CD4-positive, alpha-beta memory T cell (primary cell): ENCODE measurements around the gene RIN2. TPM values are rescaled to one million over a fixed set of nuclear protein-coding genes. Genes with fewer than 3 reads are reported as not detected.

Experiments used
- CTCF ChIA-PET: fragments of 350-600 bp; sonication (Branson Sonifier 250); formaldehyde crosslinking; loops from one replicate; lab custom pipeline; 2021; ENCODE audit warnings: inconsistent platforms; ENCODE audit not compliant: partially characterized antibody; lab: Charles Lee
- POLR2A ChIA-PET: fragments of 350-600 bp; sonication (Branson Sonifier 250); formaldehyde crosslinking; loops from one replicate; lab custom pipeline; 2021; ENCODE audit not compliant: partially characterized antibody; lab: Charles Lee
- DNase-seq, 5 donors: peaks; one replicate each; pipeline versions ENCODE4 v3.0.0 to v3.0.0-alpha.2; 2020 to 2022; ENCODE audit warnings: mixed read lengths in 1 of 5
- H3K27ac ChIP-seq: one replicate; pipeline ENCODE4 v1.7.0; 2013; ENCODE audit warnings: low read depth, low read length
- H3K27me3 ChIP-seq: 2 replicates; pipeline ENCODE4 v1.7.0; 2013; ENCODE audit warnings: mild to moderate bottlenecking, low read length, moderate library complexity; ENCODE audit not compliant: insufficient read depth
- H3K36me3 ChIP-seq: 2 replicates; pipeline ENCODE4 v1.7.0; 2013; ENCODE audit warnings: mild to moderate bottlenecking, low read length, moderate library complexity; ENCODE audit not compliant: insufficient read depth
- H3K4me1 ChIP-seq: 2 replicates; pipeline ENCODE4 v1.7.0; 2013; ENCODE audit warnings: mild to moderate bottlenecking, low read length, moderate library complexity; ENCODE audit not compliant: insufficient read depth
- H3K4me3 ChIP-seq, 2 donors: one replicate each; pipeline ENCODE4 v1.7.0; 2013; ENCODE audit warnings: low read length in 2 of 2, mild to moderate bottlenecking in 1 of 2
- H3K9me3 ChIP-seq, 2 donors: one replicate each; pipeline ENCODE4 v1.7.0; 2013; ENCODE audit warnings: low read length in 2 of 2, control low read depth in 1 of 2; ENCODE audit not compliant: control insufficient read depth in 1 of 2
- H3K27ac Mint-ChIP-seq, 7 donors: one replicate each; pipeline ENCODE4 v1.8.0; 2020 to 2021; ENCODE audit warnings: mixed read lengths in 7 of 7, mild to moderate bottlenecking in 6 of 7, inconsistent platforms in 3 of 7, moderate library complexity in 3 of 7
- H3K27me3 Mint-ChIP-seq, 2 donors: one replicate each; pipeline ENCODE4 v1.8.0; 2020 to 2021; ENCODE audit warnings: mixed read lengths in 2 of 2
- H3K36me3 Mint-ChIP-seq, 2 donors: one replicate each; pipeline ENCODE4 v1.8.0; 2020 to 2021; ENCODE audit warnings: mixed read lengths in 2 of 2, inconsistent platforms in 1 of 2, mild to moderate bottlenecking in 1 of 2
- H3K4me1 Mint-ChIP-seq, 4 donors: one replicate each; pipeline ENCODE4 v1.8.0; 2020 to 2021; ENCODE audit warnings: mixed read lengths in 4 of 4, mild to moderate bottlenecking in 1 of 4
- H3K4me3 Mint-ChIP-seq, 8 donors: one replicate each; pipeline ENCODE4 v1.8.0; 2020 to 2021; ENCODE audit warnings: mixed read lengths in 8 of 8, mild to moderate bottlenecking in 7 of 8, moderate library complexity in 6 of 8, inconsistent platforms in 3 of 8
- H3K9me3 Mint-ChIP-seq, 8 donors: one replicate each; pipeline ENCODE4 v1.8.0; 2020 to 2021; ENCODE audit warnings: mixed read lengths in 8 of 8, mild to moderate bottlenecking in 5 of 8, inconsistent platforms in 3 of 8, moderate library complexity in 1 of 8
- intact Hi-C: fragments of 100-400 bp; cut with micrococcal nuclease; formaldehyde crosslinking; loops from one replicate; pipeline ENCODE4 v1.15.1; 2023
- polyA plus RNA-seq, 2 donors: library from polyadenylated mRNA; unstranded; fragments of 300-500 nt; fragmentation: Illumina TruSeq; gene quantifications; one replicate each; pipeline ENCODE4 v1.2.3, GENCODE V29; 2021
- total RNA-seq, 2 experiments: library from RNA; stranded (reverse); gene quantifications; one replicate each; pipeline ENCODE4 v1.2.3, GENCODE V29; 2021

RIN2 gene
- total and polyA plus RNA-seq, 4 experiments from 2014 or later = 0.72 to 0.73 TPM; not detected in 2

DNA sequence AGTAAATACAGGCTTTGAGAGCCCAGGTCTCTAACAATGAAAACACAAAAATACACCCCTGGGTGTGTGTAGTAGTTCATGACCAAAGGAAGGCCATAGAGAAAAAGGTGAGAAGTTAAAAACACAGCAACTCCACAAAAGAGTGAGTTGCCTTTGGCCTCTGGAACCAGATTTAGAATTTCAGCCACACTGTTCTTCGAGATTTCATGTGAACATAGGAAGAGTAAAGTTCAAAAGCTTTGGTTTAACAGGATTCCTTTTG lies 43.5 kb upstream of the RIN2 start:
- POLR2A ChIA-PET = no interaction called here

DNA sequence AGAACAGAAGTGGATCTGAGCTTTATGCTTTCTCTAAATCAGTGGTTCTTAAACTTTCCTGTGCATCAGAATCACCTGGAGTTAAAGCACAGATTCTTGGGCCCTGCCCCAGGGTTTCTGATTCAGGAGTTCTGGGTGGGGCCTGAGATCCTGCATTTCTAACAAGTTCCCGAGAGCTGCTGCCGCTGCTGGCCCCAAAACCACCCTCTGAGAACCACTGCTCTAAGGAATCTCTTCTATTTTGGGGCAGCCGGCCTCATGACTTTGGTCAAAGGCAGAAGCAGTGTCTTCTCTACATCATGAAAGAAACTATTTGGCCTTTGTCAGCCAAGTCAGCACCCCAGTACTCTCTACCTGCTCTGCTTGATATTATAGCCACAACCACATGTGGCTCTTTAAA lies 42.1 kb upstream of the RIN2 start:
- Histone ChIP-seq H3K27me3 (no peaks in the 10 kb centered on the region), H3K9me3 (no peaks in the 10 kb centered on the region), H3K27ac (no peak overlapping the region), H3K4me3 (no peak overlapping the region), H3K36me3 (no peaks in the 10 kb centered on the region), H3K4me1 (no peaks in the 10 kb centered on the region)
- Mint-ChIP-seq H3K27me3 (peaks cover 0 to under 1% of the 10 kb centered on the region in 2 donors), H3K4me1 (no peaks in the 10 kb centered on the region), H3K4me3 (no peak overlapping the region), H3K9me3 (peaks cover 0 to 28% (median 11%) of the 10 kb centered on the region in 8 donors), H3K27ac (no peak overlapping the region), H3K36me3 (no peaks in the 10 kb centered on the region)
- intact Hi-C loops = no loop called here
- POLR2A ChIA-PET = no interaction called here
- CTCF ChIA-PET = no interaction called here
- no peak for DNase-seq

More for the DNA sequence above, 43.5 kb upstream of the RIN2 start:
- intact Hi-C loops = no loop called here
- H3K27ac Mint-ChIP-seq = no peak overlapping the region
- Histone ChIP-seq H3K9me3 (no peaks in the 10 kb centered on the region), H3K4me1 (no peaks in the 10 kb centered on the region), H3K27me3 (no peaks in the 10 kb centered on the region), H3K4me3 (no peak overlapping the region), H3K36me3 (no peaks in the 10 kb centered on the region), H3K27ac (no peak overlapping the region)
- CTCF ChIA-PET = no interaction called here
- peaks cover 0 to 28% (median 11%) of the 10 kb centered on the region in 8 donors for H3K9me3 Mint-ChIP-seq
- H3K4me3 Mint-ChIP-seq = no peak overlapping the region
- peaks cover 2 to 3% of the 10 kb centered on the region in 2 donors for H3K27me3 Mint-ChIP-seq
- no peak for DNase-seq
- no peaks in the 10 kb centered on the region for H3K36me3 Mint-ChIP-seq
- H3K4me1 Mint-ChIP-seq = no peaks in the 10 kb centered on the region

DNA sequence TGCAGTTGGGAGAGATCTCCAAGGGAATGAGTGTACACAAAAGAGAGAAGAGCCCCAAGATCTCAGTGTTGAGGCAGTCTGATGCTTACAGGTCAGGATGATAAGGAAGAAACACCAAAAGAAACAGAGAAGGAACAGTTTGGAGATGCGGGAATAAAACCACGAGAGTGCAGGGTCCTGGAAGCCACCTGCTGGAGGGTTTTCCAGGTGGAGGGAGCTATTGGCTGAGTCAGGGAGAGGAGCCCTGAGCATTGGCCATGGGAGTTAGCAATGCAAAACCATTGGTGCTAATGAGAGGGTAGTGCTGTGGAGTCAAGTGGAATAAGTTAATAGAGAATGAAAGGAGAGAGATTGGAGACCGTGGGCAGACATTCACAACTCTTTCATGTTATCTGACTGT lies 39.2 kb upstream of the RIN2 start:
- no peak overlapping the region for H3K27ac ChIP-seq
- no peak for DNase-seq
- Mint-ChIP-seq H3K9me3 (peaks cover 0 to 28% (median 11%) of the 10 kb centered on the region in 8 donors), H3K4me1 (no peaks in the 10 kb centered on the region), H3K4me3 (no peak overlapping the region), H3K27me3 (peaks cover 2 to 3% of the 10 kb centered on the region in 2 donors), H3K36me3 (no peaks in the 10 kb centered on the region), H3K27ac (no peak overlapping the region)
- no peaks in the 10 kb centered on the region for H3K36me3 ChIP-seq
- H3K4me1 ChIP-seq = no peaks in the 10 kb centered on the region
- intact Hi-C loops = no loop called here
- H3K27me3 ChIP-seq = no peaks in the 10 kb centered on the region
- CTCF ChIA-PET = interaction anchor here (0.6 kb wide), 1 partner anchor 63 kb away, joined by 3 read pairs; no protein-coding TSS in a partner anchor
- H3K4me3 ChIP-seq = no peak overlapping the region
- H3K9me3 ChIP-seq = no peaks in the 10 kb centered on the region
- POLR2A ChIA-PET = no interaction called here

DNA sequence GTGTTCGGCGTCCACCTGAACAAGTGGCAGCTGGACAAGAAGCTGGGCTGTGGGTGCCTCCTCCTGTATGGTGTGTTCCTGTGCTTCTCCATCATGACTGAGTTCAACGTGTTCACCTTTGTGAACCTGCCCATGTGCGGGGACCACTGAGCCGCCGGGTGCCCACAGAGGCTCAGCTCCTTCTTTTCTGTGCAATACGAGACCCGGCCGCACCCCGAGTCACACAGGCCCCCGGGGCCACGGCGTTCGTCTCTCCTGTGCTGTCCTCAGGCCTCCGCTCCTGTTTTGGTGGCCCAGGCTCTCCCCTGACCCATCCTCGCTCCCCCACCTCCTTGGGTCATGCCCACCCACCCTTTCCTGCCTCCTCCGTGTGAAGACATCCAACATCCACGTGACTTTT lies 37.1 kb upstream of the RIN2 start:
- Histone ChIP-seq H3K4me3 (no peak overlapping the region), H3K36me3 (no peaks in the 10 kb centered on the region), H3K4me1 (no peaks in the 10 kb centered on the region), H3K27me3 (no peaks in the 10 kb centered on the region), H3K27ac (no peak overlapping the region), H3K9me3 (no peaks in the 10 kb centered on the region)
- Mint-ChIP-seq H3K9me3 (peaks cover 0 to 21% (median 8%) of the 10 kb centered on the region in 8 donors), H3K4me1 (no peaks in the 10 kb centered on the region), H3K4me3 (no peak overlapping the region), H3K27ac (no peak overlapping the region), H3K36me3 (no peaks in the 10 kb centered on the region), H3K27me3 (peaks cover 2 to 3% of the 10 kb centered on the region in 2 donors)
- ChIA-PET POLR2A (no interaction called here), CTCF (no interaction called here)
- intact Hi-C loops = no loop called here
- DNase-seq = no peak

DNA sequence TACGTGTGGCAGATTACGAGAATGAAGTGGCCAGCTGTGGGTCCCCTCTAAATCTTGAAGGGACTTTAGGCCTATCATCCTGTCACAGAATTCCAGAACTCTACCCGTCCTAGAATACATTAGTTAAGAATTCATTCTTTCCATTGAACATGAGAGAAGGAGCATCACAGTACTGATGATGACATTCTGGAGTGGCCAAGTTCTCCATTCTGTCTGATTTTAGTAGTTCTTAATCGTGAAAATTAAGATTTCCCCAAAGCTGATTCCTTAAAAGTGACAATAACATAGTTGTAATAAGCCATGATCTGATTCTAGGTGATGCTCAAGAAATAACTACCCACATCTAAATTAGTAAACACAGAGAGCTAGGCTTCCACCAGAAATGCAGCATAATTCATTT lies 35.0 kb upstream of the RIN2 start:
- Mint-ChIP-seq H3K4me3 (no peak overlapping the region), H3K27me3 (peaks cover 2 to 3% of the 10 kb centered on the region in 2 donors), H3K9me3 (peaks cover 0 to 3% (median 0%) of the 10 kb centered on the region in 8 donors), H3K4me1 (no peaks in the 10 kb centered on the region), H3K36me3 (no peaks in the 10 kb centered on the region), H3K27ac (no peak overlapping the region)
- DNase-seq = no peak
- Histone ChIP-seq H3K9me3 (no peaks in the 10 kb centered on the region), H3K27ac (no peak overlapping the region), H3K4me1 (no peaks in the 10 kb centered on the region), H3K27me3 (no peaks in the 10 kb centered on the region), H3K36me3 (no peaks in the 10 kb centered on the region), H3K4me3 (no peak overlapping the region)
- ChIA-PET POLR2A (no interaction called here), CTCF (no interaction called here)
- intact Hi-C loops = no loop called here

DNA sequence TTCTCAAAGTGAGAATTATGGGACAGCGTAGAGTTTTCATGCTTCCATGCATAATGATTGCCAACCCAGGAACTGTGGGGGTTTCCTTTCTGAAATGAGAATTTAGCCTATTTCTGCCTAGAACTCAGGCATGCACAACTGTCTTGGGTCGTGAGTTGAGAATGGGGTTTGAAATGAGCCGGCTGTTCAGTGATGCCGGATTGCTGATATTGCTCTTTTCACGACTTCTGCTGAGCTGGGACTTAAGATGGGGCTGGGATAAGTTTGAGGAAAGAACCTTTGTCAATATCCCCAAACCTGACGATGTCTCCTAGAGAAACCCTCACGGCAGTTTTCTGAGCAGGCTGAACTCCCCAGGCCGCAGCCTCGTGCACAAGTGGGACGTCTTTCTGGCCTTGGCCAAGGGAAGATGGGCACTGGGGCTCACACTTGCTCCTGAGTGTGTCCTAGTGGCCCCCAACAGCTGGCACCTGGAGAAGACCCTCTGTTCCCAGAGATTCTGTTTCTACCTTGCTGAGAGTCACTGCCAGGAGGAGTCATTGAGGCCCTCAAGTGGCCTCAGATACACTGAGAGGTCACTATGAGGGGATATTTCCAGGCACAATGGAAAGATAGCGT lies 34.1 kb upstream of the RIN2 start:
- H3K27me3 Mint-ChIP-seq = peaks cover 2 to 3% of the 10 kb centered on the region in 2 donors
- Histone ChIP-seq H3K36me3 (no peaks in the 10 kb centered on the region), H3K27ac (no peak overlapping the region), H3K4me1 (no peaks in the 10 kb centered on the region), H3K9me3 (no peaks in the 10 kb centered on the region), H3K27me3 (no peaks in the 10 kb centered on the region), H3K4me3 (no peak overlapping the region)
- H3K27ac Mint-ChIP-seq = no peak overlapping the region
- H3K36me3 Mint-ChIP-seq = no peaks in the 10 kb centered on the region
- ChIA-PET POLR2A (no interaction called here), CTCF (no interaction called here)
- intact Hi-C loops = no loop called here
- no peak for DNase-seq
- H3K4me1 Mint-ChIP-seq = no peaks in the 10 kb centered on the region
- H3K9me3 Mint-ChIP-seq = no peaks in the 10 kb centered on the region
- H3K4me3 Mint-ChIP-seq = no peak overlapping the region

DNA sequence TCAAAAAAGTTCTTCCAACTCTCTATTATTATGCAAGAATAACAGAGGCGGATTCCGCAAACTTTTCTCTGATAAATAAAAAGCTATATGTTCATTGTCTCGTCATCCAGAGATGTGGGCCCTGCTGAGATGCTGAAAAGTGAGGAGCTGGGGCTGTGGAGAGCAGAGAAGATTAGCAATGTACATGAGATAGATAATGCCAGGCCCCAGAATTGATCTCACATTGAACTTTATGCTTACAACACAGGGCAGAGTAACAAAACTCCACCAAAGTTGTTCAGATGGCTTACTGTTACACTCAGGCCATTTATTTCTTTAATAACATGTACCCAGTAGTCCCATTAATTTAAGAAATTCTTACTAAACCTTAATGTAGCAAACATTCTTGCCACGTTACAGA lies 32.7 kb upstream of the RIN2 start:
- no peaks in the 10 kb centered on the region for H3K9me3 Mint-ChIP-seq

More for the DNA sequence above, 32.7 kb upstream of the RIN2 start:
- H3K4me3 ChIP-seq = no peak overlapping the region
- no peak for DNase-seq
- ChIA-PET CTCF (no interaction called here), POLR2A (no interaction called here)
- no peak overlapping the region for H3K27ac ChIP-seq
- Mint-ChIP-seq H3K4me3 (no peak overlapping the region), H3K27me3 (peaks cover 2 to 3% of the 10 kb centered on the region in 2 donors), H3K4me1 (no peaks in the 10 kb centered on the region), H3K36me3 (no peaks in the 10 kb centered on the region), H3K27ac (no peak overlapping the region)
- no peaks in the 10 kb centered on the region for H3K27me3 ChIP-seq
- H3K4me1 ChIP-seq = no peaks in the 10 kb centered on the region
- H3K36me3 ChIP-seq = no peaks in the 10 kb centered on the region
- no peaks in the 10 kb centered on the region for H3K9me3 ChIP-seq
- intact Hi-C loops = no loop called here
